Prostate gland (tissue), 2 donors: ENCODE data around the gene SLC46A1. TPM values are rescaled to one million over a fixed set of nuclear protein-coding genes. Genes with fewer than 3 reads are reported as not detected.
"Not testable (repeated sequence)": the region's sequence is repeated elsewhere in the genome, so short reads cannot be mapped to it uniquely, and the experiment has no call there.

ENCODE experiments used
- DNase-seq: peaks from one replicate; pipeline ENCODE4 v3.0.0-alpha.2; 2019; ENCODE audit warnings: low spot score
- H3K27ac ChIP-seq, 2 donors: fragments of 200-600 bp; sonication (generic); 2 replicates each; pipeline ENCODE4 v1.5.1; 2017 to 2019
- H3K27me3 ChIP-seq: fragments of 200-600 bp; sonication (generic); replicated peaks from 2 replicates; pipeline ENCODE4 v1.5.1; 2019; ENCODE audit not compliant: insufficient read depth
- H3K36me3 ChIP-seq, 2 donors: fragments of 200-600 bp; sonication (generic); 1 replicate in 1 of 2; 2 replicates in 1 of 2; pipeline versions ENCODE4 v1.5.1 to v1.8.1; 2017 to 2019
- H3K4me1 ChIP-seq: fragments of 200-600 bp; sonication (generic); replicated peaks from 2 replicates; pipeline ENCODE4 v1.5.1; 2019
- H3K4me3 ChIP-seq, 2 donors: fragments of 200-600 bp; sonication (generic); 2 replicates each; pipeline ENCODE4 v1.5.1; 2017 to 2019
- H3K9me3 ChIP-seq: fragments of 200-600 bp; sonication (generic); 2 replicates; pipeline ENCODE4 v1.5.1; 2017
- CTCF ChIP-seq, 4 experiments: fragments of 200-600 bp in 2 of 4; fragments of 450-650 bp in 2 of 4; sonication (generic) in 2 of 4; IDR thresholded peaks; 1 replicate in 3 of 4; 2 replicates in 1 of 4; pipeline ENCODE4 v1.5.1; 2016 to 2019; ENCODE audit warnings: antibody characterized with exemption in 4 of 4, mild to moderate bottlenecking in 2 of 4, moderate library complexity in 2 of 4
- POLR2A ChIP-seq: fragments of 450-650 bp; IDR thresholded peaks from one replicate; pipeline ENCODE4 v1.6.1; 2016; ENCODE audit warnings: antibody characterized with exemption, mild to moderate bottlenecking
- POLR2AphosphoS5 ChIP-seq: sonication (generic); formaldehyde crosslinking; IDR thresholded peaks from one replicate; pipeline ENCODE4 v1.6.1; 2017; ENCODE audit warnings: antibody characterized with exemption
- WGBS: methylation state at CpG from one replicate; pipeline ENCODE4 v1.1.5; 2018; 5-methylcytosine and 5-hydroxymethylcytosine counted together
- intact Hi-C: fragments of 100-400 bp; cut with DNase I; formaldehyde crosslinking; loops from one replicate; pipeline ENCODE4 v1.14.2; 2022
- total RNA-seq, 2 donors: library from RNA; depleted of rRNA; stranded (reverse); fragments of >200 nt; gene quantifications; one replicate each; pipeline ENCODE4 v1.1.0, GENCODE V29; 2016

The SLC46A1 gene
- total RNA-seq, 2 donors from 2014 or later: 14.9 to 20.1 TPM

GRCh38 chr17:28443901-28444638 lies 38.1 kb upstream of the SLC46A1 start:
- intact Hi-C loops: no loop called here
- Histone ChIP-seq H3K4me3 (no peak overlapping the region), H3K9me3 (no peaks in the 10 kb centered on the region), H3K36me3 (no peaks in the 10 kb centered on the region), H3K27ac (no peak overlapping the region), H3K27me3 (no peaks in the 10 kb centered on the region), H3K4me1 (no peaks in the 10 kb centered on the region)
- DNase-seq: no peak
- no peak for TF ChIP-seq POLR2A
- TF ChIP-seq POLR2AphosphoS5: no peak
- no peak for TF ChIP-seq CTCF (IDR thresholded peaks at IDR 0.05)
- 88% methylated on average over 9 of the region's 9 CpGs for WGBS

GRCh38 chr17:28434326-28434725 lies 28.3 kb upstream of the SLC46A1 start:
- 77% methylated on average over 8 of the region's 8 CpGs for WGBS
- H3K27me3 ChIP-seq, DNase-seq, intact Hi-C loops, H3K9me3 ChIP-seq, H3K4me3 ChIP-seq, H3K27ac ChIP-seq, H3K4me1 ChIP-seq, H3K36me3 ChIP-seq: not testable (repeated sequence)

DNA sequence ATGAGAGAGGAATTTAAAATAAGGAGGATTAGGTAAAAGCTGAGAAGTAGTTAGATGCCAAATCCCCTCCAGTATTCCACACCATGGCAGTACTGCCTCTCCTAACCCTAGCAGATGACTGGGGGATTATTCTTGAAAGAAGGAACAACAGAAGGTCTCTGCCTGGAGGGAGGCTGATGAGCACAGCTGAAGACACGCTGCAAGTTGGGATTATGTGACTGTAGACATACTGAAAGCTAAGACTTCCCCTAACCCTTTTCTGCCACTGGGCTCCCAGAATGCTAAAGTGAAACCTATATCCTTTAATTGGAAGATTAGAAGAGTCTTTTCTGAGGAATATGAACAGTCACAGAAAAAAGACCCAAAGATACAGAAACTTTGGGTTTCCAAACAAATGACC lies 27.7 kb upstream of the SLC46A1 start:
- H3K27me3 ChIP-seq: no peaks in the 10 kb centered on the region
- no peak for DNase-seq
- TF ChIP-seq POLR2AphosphoS5 (no peak), CTCF (IDR thresholded peaks at IDR 0.05) (no peak), POLR2A (no peak)
- no peaks in the 10 kb centered on the region for H3K9me3 ChIP-seq
- 52% methylated on average over 1 of the region's 1 CpG for WGBS
- no peaks in the 10 kb centered on the region for H3K4me1 ChIP-seq
- no peak overlapping the region for H3K27ac ChIP-seq
- intact Hi-C loops: no loop called here
- no peak overlapping the region for H3K4me3 ChIP-seq
- no peaks in the 10 kb centered on the region for H3K36me3 ChIP-seq

- DNase-seq, H3K27me3 ChIP-seq, H3K9me3 ChIP-seq, intact Hi-C loops, H3K36me3 ChIP-seq, H3K4me3 ChIP-seq, H3K4me1 ChIP-seq, H3K27ac ChIP-seq: not testable (repeated sequence)
- 98% methylated on average over 4 of the region's 4 CpGs for WGBS
These were observed 22.0 kb upstream of the SLC46A1 start for GRCh38 chr17:28427982-28428381.

DNA sequence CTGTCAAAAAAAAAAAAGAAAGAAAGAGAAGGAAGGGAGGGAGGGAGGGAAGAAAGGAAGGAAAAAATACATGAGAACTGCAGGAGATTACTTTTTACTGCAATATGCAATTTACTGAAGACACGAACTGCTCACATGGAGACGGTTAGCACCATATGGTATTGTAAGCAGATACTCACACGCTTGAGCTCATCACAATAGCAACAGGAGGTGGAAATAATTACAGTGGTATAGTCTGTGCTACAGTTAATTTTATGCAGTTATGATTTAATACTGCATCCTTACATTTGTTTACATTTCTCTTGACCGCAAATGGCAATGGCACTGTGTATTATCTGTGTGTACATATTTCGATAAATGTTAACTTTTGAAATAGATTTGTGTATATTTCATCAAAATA lies 21.4 kb upstream of the SLC46A1 start:
- H3K27ac ChIP-seq: no peak overlapping the region
- no peaks in the 10 kb centered on the region for H3K9me3 ChIP-seq
- no peaks in the 10 kb centered on the region for H3K36me3 ChIP-seq
- no peaks in the 10 kb centered on the region for H3K27me3 ChIP-seq
- H3K4me1 ChIP-seq: no peaks in the 10 kb centered on the region
- WGBS: 76% methylated on average over 5 of the region's 5 CpGs
- intact Hi-C loops: no loop called here
- TF ChIP-seq POLR2AphosphoS5 (no peak), CTCF (IDR thresholded peaks at IDR 0.05) (no peak)
- DNase-seq: no peak
- no peak overlapping the region for H3K4me3 ChIP-seq

GRCh38 chr17:28426081-28426519 lies 20.1 kb upstream of the SLC46A1 start:
- intact Hi-C loops: no loop called here
- Histone ChIP-seq H3K36me3 (no peaks in the 10 kb centered on the region), H3K4me3 (no peak overlapping the region), H3K9me3 (no peaks in the 10 kb centered on the region), H3K27ac (no peak overlapping the region), H3K27me3 (no peaks in the 10 kb centered on the region), H3K4me1 (no peaks in the 10 kb centered on the region)
- TF ChIP-seq CTCF (IDR thresholded peaks at IDR 0.05) (no peak), POLR2AphosphoS5 (no peak), POLR2A (no peak)
- DNase-seq: no peak
- 77% methylated on average over 9 of the region's 9 CpGs for WGBS
